ENCODE results near the gene CCDC9B. TPM values are rescaled to one million over a fixed set of nuclear protein-coding genes. Genes with fewer than 3 reads are reported as not detected.

The CCDC9B gene
- total RNA-seq, 1 experiment from 2014 or later, result 1.2 TPM

DNA sequence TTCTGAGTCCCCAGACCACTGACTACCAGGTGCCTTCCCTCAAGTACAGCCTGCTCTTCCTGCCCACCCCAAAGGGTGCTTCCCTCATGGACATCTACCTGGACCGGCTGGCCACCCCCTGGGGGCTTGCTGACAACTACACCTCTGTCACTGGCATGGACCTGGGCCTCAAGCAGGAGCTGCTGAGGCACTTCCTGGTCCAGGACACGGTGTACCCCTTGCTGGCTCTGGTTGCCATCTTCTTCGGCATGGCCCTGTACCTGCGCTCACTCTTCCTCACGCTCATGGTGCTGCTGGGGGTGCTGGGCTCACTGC, 26.6 kb upstream of the CCDC9B start:
- Histone ChIP-seq H4K20me1 (ENCODE audit: insufficient read depth, low read depth, low read length) (0 out of 2 replicates have a peak, but pooled peaks cover 3% of the 10 kb centered on the region), H3K4me3 (ENCODE audit: low read length) (peak overlapping the region; percentile 72), H3K4me2 (ENCODE audit: low read depth, low read length, poor library complexity, severe bottlenecking) (peak overlapping the region; percentile 84), H2AFZ (ENCODE audit: low read length) (peak overlapping the region; percentile 99), H3K36me3 (ENCODE audit: insufficient read depth, low read length) (no peaks in the 10 kb centered on the region), H3K9me2 (replicated peaks; ENCODE audit: insufficient read depth, low read length) (no peaks in the 10 kb centered on the region), H3K9me3 (ENCODE audit: low read length) (no peaks in the 10 kb centered on the region), H3K27me3 (ENCODE audit: low read length) (no peaks in the 10 kb centered on the region), H3K79me2 (ENCODE audit: low read length) (no peaks in the 10 kb centered on the region), H3K9ac (ENCODE audit: low read length) (peak overlapping the region; percentile 81), H3K27ac (ENCODE audit: low read length) (no peak overlapping the region), H3K4me1 (ENCODE audit: low read length) (peaks cover 16% of the 10 kb centered on the region)
- no peak for DNase-seq

DNA sequence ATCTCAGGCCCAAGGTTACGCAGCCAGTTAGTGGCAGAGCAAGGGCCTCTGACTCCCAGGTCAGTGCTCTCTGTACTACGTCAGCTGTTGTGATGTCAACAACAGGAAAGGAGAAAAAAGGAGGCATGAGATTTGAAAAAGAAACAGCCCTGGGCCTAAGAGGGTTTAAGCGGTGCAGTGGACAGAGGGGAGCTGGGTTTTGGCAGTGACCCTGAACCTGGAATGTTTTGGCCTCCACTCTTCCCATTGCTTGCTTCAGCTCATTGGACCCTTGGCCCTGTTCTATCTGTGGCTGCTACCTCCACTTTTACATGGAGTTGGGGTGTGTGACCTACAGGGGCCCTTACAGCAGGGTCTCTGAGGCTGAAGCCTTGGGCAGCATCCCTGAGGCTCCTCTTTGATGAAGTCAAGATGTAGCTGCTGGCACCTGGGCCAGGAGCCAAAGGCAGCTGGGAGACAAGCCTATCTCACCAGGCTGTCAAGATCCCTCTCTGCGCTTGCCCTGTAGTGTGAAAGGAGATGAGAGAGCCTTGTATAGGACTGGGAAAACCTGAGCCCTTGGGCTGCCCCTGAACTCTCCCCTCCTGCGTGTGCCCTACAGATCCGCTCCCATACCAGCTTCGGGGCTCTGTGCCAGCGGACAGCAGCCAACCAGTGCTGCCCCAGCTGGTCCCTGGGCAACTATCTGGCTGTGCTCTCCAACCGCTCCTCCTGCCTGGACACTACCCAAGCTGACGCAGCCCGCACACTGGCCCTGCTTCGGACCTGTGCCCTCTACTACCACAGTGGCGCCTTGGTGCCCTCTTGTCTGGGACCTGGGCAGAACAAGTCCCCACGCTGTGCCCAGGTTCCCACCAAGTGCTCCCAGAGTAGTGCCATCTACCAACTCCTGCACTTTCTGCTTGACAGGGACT, 26.0 kb upstream of the CCDC9B start:
- peak overlapping the region; percentile 99; the same call in 1 of the 2 replicates for H2AFZ ChIP-seq (ENCODE audit: low read length)

DNA sequence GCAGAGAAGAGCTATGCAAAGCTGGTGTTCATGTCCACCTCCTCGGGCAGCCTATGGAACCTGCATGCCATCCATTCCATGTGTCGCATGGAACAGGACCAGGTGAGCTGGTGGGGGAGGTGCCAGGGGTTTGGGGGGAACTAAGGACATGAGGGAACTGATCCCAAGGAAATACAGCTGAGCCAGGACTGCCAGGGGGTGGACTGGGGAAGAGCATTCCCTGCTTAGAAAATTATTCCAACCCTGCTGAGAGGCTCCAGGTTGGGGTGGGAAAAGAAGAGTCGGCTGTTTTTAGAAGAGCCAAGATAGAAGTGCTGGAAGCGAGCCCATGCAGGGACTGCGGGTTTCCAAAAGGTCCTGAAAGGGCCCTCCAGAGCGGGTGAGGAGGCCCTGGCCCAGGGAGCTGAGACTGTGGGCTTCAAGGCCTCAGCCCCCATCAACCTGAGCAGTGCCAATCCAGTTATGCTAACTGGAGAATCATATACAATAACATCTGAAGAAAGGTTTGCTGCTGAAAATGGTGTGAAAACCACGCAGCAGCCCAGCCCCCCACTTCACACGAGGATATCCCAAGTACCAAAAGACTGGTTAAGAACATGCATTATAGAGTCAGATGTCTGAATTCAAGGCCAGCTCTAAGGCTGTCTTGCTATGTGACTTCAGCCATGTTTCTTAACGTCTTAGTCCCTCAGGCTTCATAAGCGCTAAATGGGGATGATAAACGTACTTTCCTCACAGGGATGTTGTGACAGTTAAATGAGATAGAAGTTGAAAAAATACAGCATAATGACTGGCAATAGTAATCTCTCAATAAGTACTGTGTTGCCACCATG, 25.1 kb upstream of the CCDC9B start:
- H3K4me3 ChIP-seq (ENCODE audit: low read length), result no peak overlapping the region

More for the DNA sequence above, 26.0 kb upstream of the CCDC9B start:
- Histone ChIP-seq H3K9me3 (ENCODE audit: low read length) (no peaks in the 10 kb centered on the region), H3K4me2 (ENCODE audit: low read depth, low read length, poor library complexity, severe bottlenecking) (peak overlapping the region; percentile 84), H4K20me1 (ENCODE audit: insufficient read depth, low read depth, low read length) (0 out of 2 replicates have a peak, but pooled peaks cover 3% of the 10 kb centered on the region), H3K9ac (ENCODE audit: low read length) (peak overlapping the region; percentile 81), H3K79me2 (ENCODE audit: low read length) (no peaks in the 10 kb centered on the region), H3K27ac (ENCODE audit: low read length) (no peak overlapping the region), H3K4me3 (ENCODE audit: low read length) (peak overlapping the region; percentile 72), H3K27me3 (ENCODE audit: low read length) (no peaks in the 10 kb centered on the region), H3K36me3 (ENCODE audit: insufficient read depth, low read length) (no peaks in the 10 kb centered on the region), H3K9me2 (replicated peaks; ENCODE audit: insufficient read depth, low read length) (no peaks in the 10 kb centered on the region), H3K4me1 (ENCODE audit: low read length) (peaks cover 16% of the 10 kb centered on the region)
- no peak for DNase-seq

DNA sequence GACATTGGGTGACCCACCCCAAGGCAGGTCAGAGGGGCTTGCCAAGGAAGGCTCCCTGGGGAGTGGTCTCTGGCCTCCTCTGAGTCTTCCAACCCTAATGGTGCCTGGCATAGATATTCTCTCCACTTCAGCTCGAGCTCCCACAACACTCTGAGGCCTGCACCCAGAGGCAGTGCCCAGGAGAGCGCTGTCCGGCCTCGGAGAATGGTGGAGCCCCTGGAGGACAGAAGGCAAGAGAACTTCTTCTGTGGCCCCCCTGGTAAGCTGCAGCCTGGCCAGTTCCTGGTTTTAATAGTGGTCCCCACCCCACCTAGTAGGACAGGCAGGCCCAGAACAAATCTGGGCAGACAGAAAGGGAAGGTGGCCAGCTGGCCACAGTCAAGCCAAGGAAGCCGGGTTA, 24.3 kb upstream of the CCDC9B start:
- Histone ChIP-seq H3K4me1 (ENCODE audit: low read length) (peaks cover 16% of the 10 kb centered on the region), H3K9ac (ENCODE audit: low read length) (no peak overlapping the region), H3K36me3 (ENCODE audit: insufficient read depth, low read length) (no peaks in the 10 kb centered on the region)

More for the DNA sequence above, 25.1 kb upstream of the CCDC9B start:
- H3K9me2 ChIP-seq (replicated peaks; ENCODE audit: insufficient read depth, low read length), result no peaks in the 10 kb centered on the region
- H3K36me3 ChIP-seq (ENCODE audit: insufficient read depth, low read length), result no peaks in the 10 kb centered on the region
- no peaks in the 10 kb centered on the region for H3K27me3 ChIP-seq (ENCODE audit: low read length)
- H4K20me1 ChIP-seq (ENCODE audit: insufficient read depth, low read depth, low read length), result peaks cover 3% of the 10 kb centered on the region; the same call in 1 of the 2 replicates
- H3K4me1 ChIP-seq (ENCODE audit: low read length), result peaks cover 16% of the 10 kb centered on the region
- no peak for DNase-seq
- H3K4me2 ChIP-seq (ENCODE audit: low read depth, low read length, poor library complexity, severe bottlenecking), result peak overlapping the region; percentile 6
- H3K79me2 ChIP-seq (ENCODE audit: low read length), result no peaks in the 10 kb centered on the region
- no peak overlapping the region for H3K27ac ChIP-seq (ENCODE audit: low read length)
- no peaks in the 10 kb centered on the region for H3K9me3 ChIP-seq (ENCODE audit: low read length)
- no peak overlapping the region for H2AFZ ChIP-seq (ENCODE audit: low read length)
- no peak overlapping the region for H3K9ac ChIP-seq (ENCODE audit: low read length)

DNA sequence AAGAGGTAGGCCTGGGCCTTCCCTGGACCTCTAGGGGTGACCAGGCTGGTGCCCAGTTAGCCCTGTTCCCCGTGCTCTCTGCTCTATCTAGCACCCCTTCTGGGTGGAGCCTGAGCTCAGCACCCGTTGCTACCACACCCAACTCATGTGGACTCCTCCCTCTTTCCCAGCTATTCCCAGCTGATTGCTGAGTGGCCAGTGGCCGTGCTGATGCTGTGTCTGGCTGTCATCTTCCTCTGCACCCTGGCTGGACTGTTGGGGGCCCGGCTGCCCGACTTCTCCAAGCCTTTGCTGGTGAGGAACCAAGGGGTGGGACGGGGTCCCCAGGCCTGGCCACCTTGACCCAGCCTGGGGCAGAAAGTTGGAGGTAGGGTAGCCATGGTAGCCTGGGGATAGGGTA, 23.5 kb upstream of the CCDC9B start:
- Histone ChIP-seq H3K9me3 (ENCODE audit: low read length) (no peaks in the 10 kb centered on the region), H3K36me3 (ENCODE audit: insufficient read depth, low read length) (no peaks in the 10 kb centered on the region), H3K4me2 (ENCODE audit: low read depth, low read length, poor library complexity, severe bottlenecking) (no peak overlapping the region), H2AFZ (ENCODE audit: low read length) (no peak overlapping the region), H3K4me1 (ENCODE audit: low read length) (peaks cover 16% of the 10 kb centered on the region), H3K9me2 (replicated peaks; ENCODE audit: insufficient read depth, low read length) (no peaks in the 10 kb centered on the region), H3K27me3 (ENCODE audit: low read length) (no peaks in the 10 kb centered on the region), H4K20me1 (ENCODE audit: insufficient read depth, low read depth, low read length) (peaks cover 3% of the 10 kb centered on the region; the same call in 1 of the 2 replicates), H3K9ac (ENCODE audit: low read length) (no peak overlapping the region), H3K4me3 (ENCODE audit: low read length) (no peak overlapping the region), H3K79me2 (ENCODE audit: low read length) (no peaks in the 10 kb centered on the region), H3K27ac (ENCODE audit: low read length) (no peak overlapping the region)
- no peak for DNase-seq

More for the DNA sequence above, 24.3 kb upstream of the CCDC9B start:
- H3K4me3 ChIP-seq (ENCODE audit: low read length), result no peak overlapping the region
- H3K9me2 ChIP-seq (replicated peaks; ENCODE audit: insufficient read depth, low read length), result no peaks in the 10 kb centered on the region
- no peaks in the 10 kb centered on the region for H3K9me3 ChIP-seq (ENCODE audit: low read length)
- no peaks in the 10 kb centered on the region for H3K27me3 ChIP-seq (ENCODE audit: low read length)
- H3K4me2 ChIP-seq (ENCODE audit: low read depth, low read length, poor library complexity, severe bottlenecking), result no peak overlapping the region
- no peak for DNase-seq
- H4K20me1 ChIP-seq (ENCODE audit: insufficient read depth, low read depth, low read length), result peaks cover 3% of the 10 kb centered on the region; the same call in 1 of the 2 replicates
- H2AFZ ChIP-seq (ENCODE audit: low read length), result no peak overlapping the region
- H3K79me2 ChIP-seq (ENCODE audit: low read length), result no peaks in the 10 kb centered on the region
- H3K27ac ChIP-seq (ENCODE audit: low read length), result no peak overlapping the region

DNA sequence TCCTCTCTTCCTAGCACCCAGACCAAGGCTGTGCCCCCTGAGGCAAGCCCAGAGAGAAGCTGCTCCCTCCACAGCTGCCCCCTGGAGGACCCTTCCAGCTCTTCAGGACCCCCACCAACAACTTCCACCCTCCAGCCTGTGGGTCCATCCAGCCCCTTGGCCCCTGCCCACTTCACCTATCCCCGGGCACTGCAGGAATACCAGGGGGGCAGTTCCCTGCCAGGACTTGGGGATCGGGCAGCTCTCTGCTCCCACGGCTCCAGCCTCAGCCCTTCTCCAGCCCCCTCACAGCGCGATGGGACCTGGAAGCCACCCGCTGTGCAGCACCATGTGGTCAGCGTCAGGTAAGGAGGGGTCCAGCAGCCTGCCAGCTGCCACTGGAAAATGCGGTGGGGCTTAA, 22.9 kb upstream of the CCDC9B start:
- DNase-seq, result no peak
- H3K27me3 ChIP-seq (ENCODE audit: low read length), result no peaks in the 10 kb centered on the region
- H3K9ac ChIP-seq (ENCODE audit: low read length), result no peak overlapping the region
- peaks cover 3% of the 10 kb centered on the region; the same call in 1 of the 2 replicates for H4K20me1 ChIP-seq (ENCODE audit: insufficient read depth, low read depth, low read length)
- H3K9me2 ChIP-seq (replicated peaks; ENCODE audit: insufficient read depth, low read length), result no peaks in the 10 kb centered on the region
- H3K9me3 ChIP-seq (ENCODE audit: low read length), result no peaks in the 10 kb centered on the region
- H3K79me2 ChIP-seq (ENCODE audit: low read length), result no peaks in the 10 kb centered on the region
- no peak overlapping the region for H3K27ac ChIP-seq (ENCODE audit: low read length)
- no peaks in the 10 kb centered on the region for H3K36me3 ChIP-seq (ENCODE audit: insufficient read depth, low read length)
- H2AFZ ChIP-seq (ENCODE audit: low read length), result no peak overlapping the region
- H3K4me3 ChIP-seq (ENCODE audit: low read length), result no peak overlapping the region
- H3K4me1 ChIP-seq (ENCODE audit: low read length), result peaks cover 22% of the 10 kb centered on the region
- H3K4me2 ChIP-seq (ENCODE audit: low read depth, low read length, poor library complexity, severe bottlenecking), result no peak overlapping the region

GRCh38 chr15:40361640-40362039, 20.9 kb upstream of the CCDC9B start:
- no peaks in the 10 kb centered on the region for H3K79me2 ChIP-seq (ENCODE audit: low read length)
- peaks cover 15% of the 10 kb centered on the region for H3K4me1 ChIP-seq (ENCODE audit: low read length)
- H3K4me3 ChIP-seq (ENCODE audit: low read length), result no peak overlapping the region
- no peak overlapping the region for H3K9ac ChIP-seq (ENCODE audit: low read length)
- no peak overlapping the region for H3K4me2 ChIP-seq (ENCODE audit: low read depth, low read length, poor library complexity, severe bottlenecking)
- no peak for DNase-seq
- H3K27me3 ChIP-seq (ENCODE audit: low read length), result no peaks in the 10 kb centered on the region
- H4K20me1 ChIP-seq (ENCODE audit: insufficient read depth, low read depth, low read length), result peaks cover 3% of the 10 kb centered on the region; the same call in 1 of the 2 replicates
- no peaks in the 10 kb centered on the region for H3K36me3 ChIP-seq (ENCODE audit: insufficient read depth, low read length)
- no peaks in the 10 kb centered on the region for H3K9me2 ChIP-seq (replicated peaks; ENCODE audit: insufficient read depth, low read length)
- H3K9me3 ChIP-seq (ENCODE audit: low read length), result no peaks in the 10 kb centered on the region
- no peak overlapping the region for H3K27ac ChIP-seq (ENCODE audit: low read length)
- H2AFZ ChIP-seq (ENCODE audit: low read length), result no peak overlapping the region

GRCh38 chr15:40360015-40360414, 19.3 kb upstream of the CCDC9B start:
- H3K79me2 ChIP-seq (ENCODE audit: low read length), result no peaks in the 10 kb centered on the region
- no peak overlapping the region for H3K27ac ChIP-seq (ENCODE audit: low read length)
- no peak for DNase-seq
- no peak overlapping the region for H2AFZ ChIP-seq (ENCODE audit: low read length)
- H3K27me3 ChIP-seq (ENCODE audit: low read length), result no peaks in the 10 kb centered on the region
- H3K9ac ChIP-seq (ENCODE audit: low read length), result no peak overlapping the region
- H3K4me3 ChIP-seq (ENCODE audit: low read length), result no peak overlapping the region
- H3K4me1 ChIP-seq (ENCODE audit: low read length), result peaks cover 15% of the 10 kb centered on the region
- no peaks in the 10 kb centered on the region for H3K9me3 ChIP-seq (ENCODE audit: low read length)
- H3K36me3 ChIP-seq (ENCODE audit: insufficient read depth, low read length), result no peaks in the 10 kb centered on the region
- H4K20me1 ChIP-seq (ENCODE audit: insufficient read depth, low read depth, low read length), result no peaks in the 10 kb centered on the region; the same call in 1 of the 2 replicates
- H3K9me2 ChIP-seq (replicated peaks; ENCODE audit: insufficient read depth, low read length), result no peaks in the 10 kb centered on the region
- H3K4me2 ChIP-seq (ENCODE audit: low read depth, low read length, poor library complexity, severe bottlenecking), result no peak overlapping the region

All from Karpas-422 (cell line).